Measurements from ENCODE around the gene BCR. TPM values are rescaled to one million over a fixed set of nuclear protein-coding genes. Genes with fewer than 3 reads are reported as not detected.

The BCR gene
- total and polyA plus RNA-seq, 2 of the 13 experiments (the other 11 are each of a cell fraction or from before 2014, with no cell fraction given) = 19.9 to 33.6 TPM

DNA sequence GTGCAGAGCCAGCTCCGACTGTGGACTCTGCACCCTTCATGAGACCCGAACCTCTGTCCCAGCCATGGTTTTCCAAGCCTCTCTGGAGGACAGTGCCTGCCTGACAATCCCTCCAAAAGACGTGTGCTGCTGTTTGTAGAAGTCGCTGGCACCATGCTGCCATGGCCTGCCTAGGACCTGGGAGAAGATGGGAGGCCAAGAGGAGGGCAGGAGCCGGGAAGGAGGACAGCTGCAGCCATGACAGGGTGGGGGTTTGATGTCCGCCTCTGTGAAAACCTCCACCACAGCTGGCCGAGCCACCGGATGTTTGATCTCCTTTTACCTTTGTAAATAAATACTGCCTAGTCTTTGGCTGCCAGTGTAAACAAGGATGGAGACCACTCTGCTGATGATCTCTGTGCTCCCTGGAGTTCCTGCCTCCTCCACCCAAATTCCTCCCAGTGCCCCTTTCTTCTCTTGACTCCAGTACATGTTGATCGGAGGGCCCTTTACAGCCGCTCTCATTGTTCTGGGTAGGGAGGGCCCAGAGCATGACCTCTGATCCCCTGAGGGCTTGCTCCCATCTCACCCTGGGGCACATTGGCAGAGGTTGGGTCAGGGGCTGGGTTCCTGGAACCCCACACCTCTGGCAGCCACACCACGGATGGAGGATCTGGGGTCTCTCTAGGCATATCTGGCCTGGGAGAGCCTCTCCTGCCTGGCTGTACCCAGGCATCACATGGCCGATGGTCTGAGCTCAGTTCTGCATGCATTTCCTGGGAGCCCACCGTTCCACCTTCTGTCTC, 66.9 kb downstream of the BCR start (continued):
- TF ChIP-seq BCLAF1 (IDR thresholded peaks at IDR 0.05) (no peak), HMG20A (CRISPR knock-in tag; IDR thresholded peaks at IDR 0.05; ENCODE audit: borderline replicate concordance) (0 out of 2 replicates have a peak, but pooled peaks have one; percentile 54), NR2F2 (IDR thresholded peaks at IDR 0.05; ENCODE audit: borderline replicate concordance, low read depth) (no peak; the same call in 1 of the 2 replicates), NFE2L1 (CRISPR knock-in tag; IDR thresholded peaks at IDR 0.05; ENCODE audit: borderline replicate concordance) (no peak), ZBTB7B (CRISPR knock-in tag; IDR thresholded peaks at IDR 0.05) (peak; percentile 90)
- TF ChIP-seq, protein P1, sequence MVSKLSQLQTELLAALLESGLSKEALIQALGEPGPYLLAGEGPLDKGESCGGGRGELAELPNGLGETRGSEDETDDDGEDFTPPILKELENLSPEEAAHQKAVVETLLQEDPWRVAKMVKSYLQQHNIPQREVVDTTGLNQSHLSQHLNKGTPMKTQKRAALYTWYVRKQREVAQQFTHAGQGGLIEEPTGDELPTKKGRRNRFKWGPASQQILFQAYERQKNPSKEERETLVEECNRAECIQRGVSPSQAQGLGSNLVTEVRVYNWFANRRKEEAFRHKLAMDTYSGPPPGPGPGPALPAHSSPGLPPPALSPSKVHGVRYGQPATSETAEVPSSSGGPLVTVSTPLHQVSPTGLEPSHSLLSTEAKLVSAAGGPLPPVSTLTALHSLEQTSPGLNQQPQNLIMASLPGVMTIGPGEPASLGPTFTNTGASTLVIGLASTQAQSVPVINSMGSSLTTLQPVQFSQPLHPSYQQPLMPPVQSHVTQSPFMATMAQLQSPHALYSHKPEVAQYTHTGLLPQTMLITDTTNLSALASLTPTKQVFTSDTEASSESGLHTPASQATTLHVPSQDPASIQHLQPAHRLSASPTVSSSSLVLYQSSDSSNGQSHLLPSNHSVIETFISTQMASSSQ (IDR thresholded peaks at IDR 0.05; ENCODE audit: low read depth) = no peak
- TF ChIP-seq, protein P1 (CRISPR knock-in tag; IDR thresholded peaks at IDR 0.05; ENCODE audit: borderline replicate concordance) = peak; percentile 32; the same call in 1 of the 2 replicates
- TF ChIP-seq, protein P2, sequence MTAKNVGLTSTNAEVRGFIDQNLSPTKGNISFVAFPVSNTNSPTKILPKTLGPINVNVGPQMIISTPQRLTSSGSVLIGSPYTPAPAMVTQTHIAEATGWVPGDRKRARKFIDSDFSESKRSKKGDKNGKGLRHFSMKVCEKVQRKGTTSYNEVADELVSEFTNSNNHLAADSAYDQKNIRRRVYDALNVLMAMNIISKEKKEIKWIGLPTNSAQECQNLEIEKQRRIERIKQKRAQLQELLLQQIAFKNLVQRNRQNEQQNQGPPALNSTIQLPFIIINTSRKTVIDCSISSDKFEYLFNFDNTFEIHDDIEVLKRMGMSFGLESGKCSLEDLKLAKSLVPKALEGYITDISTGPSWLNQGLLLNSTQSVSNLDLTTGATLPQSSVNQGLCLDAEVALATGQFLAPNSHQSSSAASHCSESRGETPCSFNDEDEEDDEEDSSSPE (CRISPR knock-in tag; IDR thresholded peaks at IDR 0.05) = no peak
- TF ChIP-seq, protein P3, sequence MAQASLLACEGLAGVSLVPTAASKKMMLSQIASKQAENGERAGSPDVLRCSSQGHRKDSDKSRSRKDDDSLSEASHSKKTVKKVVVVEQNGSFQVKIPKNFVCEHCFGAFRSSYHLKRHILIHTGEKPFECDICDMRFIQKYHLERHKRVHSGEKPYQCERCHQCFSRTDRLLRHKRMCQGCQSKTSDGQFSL (CRISPR knock-in tag; IDR thresholded peaks at IDR 0.05) = 0 out of 2 replicates have a peak, but pooled peaks have one; percentile 47
- TF ChIP-seq, protein P4, sequence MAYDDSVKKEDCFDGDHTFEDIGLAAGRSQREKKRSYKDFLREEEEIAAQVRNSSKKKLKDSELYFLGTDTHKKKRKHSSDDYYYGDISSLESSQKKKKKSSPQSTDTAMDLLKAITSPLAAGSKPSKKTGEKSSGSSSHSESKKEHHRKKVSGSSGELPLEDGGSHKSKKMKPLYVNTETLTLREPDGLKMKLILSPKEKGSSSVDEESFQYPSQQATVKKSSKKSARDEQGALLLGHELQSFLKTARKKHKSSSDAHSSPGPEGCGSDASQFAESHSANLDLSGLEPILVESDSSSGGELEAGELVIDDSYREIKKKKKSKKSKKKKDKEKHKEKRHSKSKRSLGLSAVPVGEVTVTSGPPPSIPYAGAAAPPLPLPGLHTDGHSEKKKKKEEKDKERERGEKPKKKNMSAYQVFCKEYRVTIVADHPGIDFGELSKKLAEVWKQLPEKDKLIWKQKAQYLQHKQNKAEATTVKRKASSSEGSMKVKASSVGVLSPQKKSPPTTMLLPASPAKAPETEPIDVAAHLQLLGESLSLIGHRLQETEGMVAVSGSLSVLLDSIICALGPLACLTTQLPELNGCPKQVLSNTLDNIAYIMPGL (CRISPR knock-in tag; IDR thresholded peaks at IDR 0.05; ENCODE audit: borderline replicate concordance in 1 of 2, low read depth in 1 of 2) = no peak
- TF ChIP-seq, protein P5, sequence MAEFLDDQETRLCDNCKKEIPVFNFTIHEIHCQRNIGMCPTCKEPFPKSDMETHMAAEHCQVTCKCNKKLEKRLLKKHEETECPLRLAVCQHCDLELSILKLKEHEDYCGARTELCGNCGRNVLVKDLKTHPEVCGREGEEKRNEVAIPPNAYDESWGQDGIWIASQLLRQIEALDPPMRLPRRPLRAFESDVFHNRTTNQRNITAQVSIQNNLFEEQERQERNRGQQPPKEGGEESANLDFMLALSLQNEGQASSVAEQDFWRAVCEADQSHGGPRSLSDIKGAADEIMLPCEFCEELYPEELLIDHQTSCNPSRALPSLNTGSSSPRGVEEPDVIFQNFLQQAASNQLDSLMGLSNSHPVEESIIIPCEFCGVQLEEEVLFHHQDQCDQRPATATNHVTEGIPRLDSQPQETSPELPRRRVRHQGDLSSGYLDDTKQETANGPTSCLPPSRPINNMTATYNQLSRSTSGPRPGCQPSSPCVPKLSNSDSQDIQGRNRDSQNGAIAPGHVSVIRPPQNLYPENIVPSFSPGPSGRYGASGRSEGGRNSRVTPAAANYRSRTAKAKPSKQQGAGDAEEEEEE (CRISPR knock-in tag; IDR thresholded peaks at IDR 0.05; ENCODE audit: borderline replicate concordance) = no peak; the same call in 1 of the 2 replicates
- TF ChIP-seq, protein P6, sequence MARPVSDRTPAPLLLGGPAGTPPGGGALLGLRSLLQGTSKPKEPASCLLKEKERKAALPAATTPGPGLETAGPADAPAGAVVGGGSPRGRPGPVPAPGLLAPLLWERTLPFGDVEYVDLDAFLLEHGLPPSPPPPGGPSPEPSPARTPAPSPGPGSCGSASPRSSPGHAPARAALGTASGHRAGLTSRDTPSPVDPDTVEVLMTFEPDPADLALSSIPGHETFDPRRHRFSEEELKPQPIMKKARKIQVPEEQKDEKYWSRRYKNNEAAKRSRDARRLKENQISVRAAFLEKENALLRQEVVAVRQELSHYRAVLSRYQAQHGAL (CRISPR knock-in tag; IDR thresholded peaks at IDR 0.05; ENCODE audit: not compliant biosample characterization) = no peak
